ENCODE data around the gene SELENOP. TPM values are rescaled to one million over a fixed set of nuclear protein-coding genes. Genes with fewer than 3 reads are reported as not detected.

Gene SELENOP
- polyA plus RNA-seq, 1 donor from 2014 or later: 5.0 TPM

DNA sequence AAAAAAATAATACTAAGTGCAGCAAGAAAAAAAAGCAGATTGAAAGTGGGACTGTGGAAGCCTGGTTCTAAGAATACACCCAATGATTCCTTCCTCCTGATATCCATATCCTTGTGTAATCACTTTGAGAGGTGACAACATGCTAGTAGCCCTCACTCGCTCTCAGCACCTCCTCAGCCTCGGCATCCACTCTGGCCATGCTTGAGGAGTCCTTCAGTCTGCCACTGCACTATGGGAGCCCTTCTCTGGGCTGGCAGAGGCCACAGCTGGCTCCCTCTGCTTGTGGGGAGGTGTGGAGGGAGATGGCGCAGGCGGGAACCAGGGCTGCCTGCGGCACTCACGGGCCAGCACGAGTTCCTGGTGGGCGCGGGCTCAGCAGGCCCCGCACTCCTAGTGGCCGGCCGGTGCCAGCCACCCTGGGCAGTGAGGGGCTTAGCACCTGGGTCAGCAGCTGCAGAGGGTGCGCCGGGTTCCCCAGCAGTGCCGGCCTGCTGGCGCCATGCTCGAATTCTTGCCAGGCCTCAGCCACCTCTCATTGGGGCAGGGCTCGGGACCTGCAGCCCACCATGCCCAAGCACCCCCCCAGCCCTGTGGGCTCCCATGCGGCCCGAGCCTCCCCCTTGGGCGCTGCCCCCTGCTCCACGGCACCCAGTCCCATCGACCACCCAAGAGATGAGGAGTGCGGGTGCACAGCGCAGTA, 24.5 kb upstream of the SELENOP start:
- no peak overlapping the region for H3K4me3 ChIP-seq (ENCODE audit: low read length)
- no peak overlapping the region for H3K27ac ChIP-seq (ENCODE audit: low read length)
- no peak for TF ChIP-seq POLR2AphosphoS5 (IDR thresholded peaks at IDR 0.05)
- no peak for TF ChIP-seq RAD21 (conservative IDR thresholded peaks at IDR 0.05)
- TF ChIP-seq EZH2 (IDR thresholded peaks at IDR 0.05; ENCODE audit: borderline replicate concordance, insufficient read depth, low read length, poor library complexity, severe bottlenecking): no peak
- TF ChIP-seq MXI1 (conservative IDR thresholded peaks at IDR 0.05; ENCODE audit: poor library complexity, severe bottlenecking): no peak
- no peak for TF ChIP-seq SMC3 (conservative IDR thresholded peaks at IDR 0.05; ENCODE audit: poor library complexity)
- TF ChIP-seq, protein P1, sequence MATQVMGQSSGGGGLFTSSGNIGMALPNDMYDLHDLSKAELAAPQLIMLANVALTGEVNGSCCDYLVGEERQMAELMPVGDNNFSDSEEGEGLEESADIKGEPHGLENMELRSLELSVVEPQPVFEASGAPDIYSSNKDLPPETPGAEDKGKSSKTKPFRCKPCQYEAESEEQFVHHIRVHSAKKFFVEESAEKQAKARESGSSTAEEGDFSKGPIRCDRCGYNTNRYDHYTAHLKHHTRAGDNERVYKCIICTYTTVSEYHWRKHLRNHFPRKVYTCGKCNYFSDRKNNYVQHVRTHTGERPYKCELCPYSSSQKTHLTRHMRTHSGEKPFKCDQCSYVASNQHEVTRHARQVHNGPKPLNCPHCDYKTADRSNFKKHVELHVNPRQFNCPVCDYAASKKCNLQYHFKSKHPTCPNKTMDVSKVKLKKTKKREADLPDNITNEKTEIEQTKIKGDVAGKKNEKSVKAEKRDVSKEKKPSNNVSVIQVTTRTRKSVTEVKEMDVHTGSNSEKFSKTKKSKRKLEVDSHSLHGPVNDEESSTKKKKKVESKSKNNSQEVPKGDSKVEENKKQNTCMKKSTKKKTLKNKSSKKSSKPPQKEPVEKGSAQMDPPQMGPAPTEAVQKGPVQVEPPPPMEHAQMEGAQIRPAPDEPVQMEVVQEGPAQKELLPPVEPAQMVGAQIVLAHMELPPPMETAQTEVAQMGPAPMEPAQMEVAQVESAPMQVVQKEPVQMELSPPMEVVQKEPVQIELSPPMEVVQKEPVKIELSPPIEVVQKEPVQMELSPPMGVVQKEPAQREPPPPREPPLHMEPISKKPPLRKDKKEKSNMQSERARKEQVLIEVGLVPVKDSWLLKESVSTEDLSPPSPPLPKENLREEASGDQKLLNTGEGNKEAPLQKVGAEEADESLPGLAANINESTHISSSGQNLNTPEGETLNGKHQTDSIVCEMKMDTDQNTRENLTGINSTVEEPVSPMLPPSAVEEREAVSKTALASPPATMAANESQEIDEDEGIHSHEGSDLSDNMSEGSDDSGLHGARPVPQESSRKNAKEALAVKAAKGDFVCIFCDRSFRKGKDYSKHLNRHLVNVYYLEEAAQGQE (IDR thresholded peaks at IDR 0.05; ENCODE audit: borderline replicate concordance): no peak
- no peaks in the 10 kb centered on the region for H3K36me3 ChIP-seq (ENCODE audit: insufficient read depth, low read length)
- no peaks in the 10 kb centered on the region for H3K9me3 ChIP-seq (ENCODE audit: low read length)
- no peaks in the 10 kb centered on the region for H3K9me2 ChIP-seq (ENCODE audit: insufficient read depth, low read length)
- H3K27me3 ChIP-seq (ENCODE audit: insufficient read depth, low read depth, low read length): no peaks in the 10 kb centered on the region
- H3K4me2 ChIP-seq (ENCODE audit: low read length): no peak overlapping the region
- H4K20me1 ChIP-seq (ENCODE audit: insufficient read depth): no peaks in the 10 kb centered on the region
- no peaks in the 10 kb centered on the region for H3K79me2 ChIP-seq (replicated peaks; ENCODE audit: insufficient read depth, low read length)
- H3F3A ChIP-seq (ENCODE audit: insufficient read depth, low read length, poor library complexity, severe bottlenecking): no peaks in the 10 kb centered on the region
- no peak overlapping the region for H3K9ac ChIP-seq (ENCODE audit: low read length)
- H2AFZ ChIP-seq (ENCODE audit: low read depth, low read length): no peak overlapping the region

DNA sequence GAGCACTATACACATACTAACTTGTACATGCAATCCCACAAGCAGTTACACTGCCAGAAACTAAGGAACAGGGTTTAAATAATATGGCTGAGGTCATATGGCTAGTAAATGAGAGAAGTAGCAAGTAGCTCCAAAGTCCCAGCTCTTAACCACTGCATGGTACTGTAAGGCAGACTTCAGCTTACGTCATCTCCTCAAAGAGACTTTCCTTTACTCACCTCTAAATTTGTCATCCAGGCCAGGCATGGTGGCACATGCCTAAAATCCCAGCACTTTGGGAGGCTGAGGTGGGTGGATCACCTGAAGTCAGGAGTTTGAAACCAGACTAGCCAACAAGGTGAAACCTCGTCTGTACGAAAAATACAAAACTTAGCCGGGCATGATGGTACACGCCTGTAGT, 20.4 kb upstream of the SELENOP start:
- Histone ChIP-seq H2AFZ (ENCODE audit: low read depth, low read length) (no peak overlapping the region), H3K9me2 (ENCODE audit: insufficient read depth, low read length) (no peaks in the 10 kb centered on the region), H3F3A (ENCODE audit: insufficient read depth, low read length, poor library complexity, severe bottlenecking) (no peaks in the 10 kb centered on the region), H3K79me2 (replicated peaks; ENCODE audit: insufficient read depth, low read length) (no peaks in the 10 kb centered on the region), H3K4me3 (ENCODE audit: low read length) (no peak overlapping the region), H3K9ac (ENCODE audit: low read length) (no peak overlapping the region), H3K9me3 (ENCODE audit: low read length) (no peaks in the 10 kb centered on the region), H3K27ac (ENCODE audit: low read length) (no peak overlapping the region), H3K4me2 (ENCODE audit: low read length) (no peak overlapping the region), H4K20me1 (ENCODE audit: insufficient read depth) (no peaks in the 10 kb centered on the region), H3K36me3 (ENCODE audit: insufficient read depth, low read length) (no peaks in the 10 kb centered on the region), H3K27me3 (ENCODE audit: insufficient read depth, low read depth, low read length) (no peaks in the 10 kb centered on the region)
- TF ChIP-seq, protein P2, sequence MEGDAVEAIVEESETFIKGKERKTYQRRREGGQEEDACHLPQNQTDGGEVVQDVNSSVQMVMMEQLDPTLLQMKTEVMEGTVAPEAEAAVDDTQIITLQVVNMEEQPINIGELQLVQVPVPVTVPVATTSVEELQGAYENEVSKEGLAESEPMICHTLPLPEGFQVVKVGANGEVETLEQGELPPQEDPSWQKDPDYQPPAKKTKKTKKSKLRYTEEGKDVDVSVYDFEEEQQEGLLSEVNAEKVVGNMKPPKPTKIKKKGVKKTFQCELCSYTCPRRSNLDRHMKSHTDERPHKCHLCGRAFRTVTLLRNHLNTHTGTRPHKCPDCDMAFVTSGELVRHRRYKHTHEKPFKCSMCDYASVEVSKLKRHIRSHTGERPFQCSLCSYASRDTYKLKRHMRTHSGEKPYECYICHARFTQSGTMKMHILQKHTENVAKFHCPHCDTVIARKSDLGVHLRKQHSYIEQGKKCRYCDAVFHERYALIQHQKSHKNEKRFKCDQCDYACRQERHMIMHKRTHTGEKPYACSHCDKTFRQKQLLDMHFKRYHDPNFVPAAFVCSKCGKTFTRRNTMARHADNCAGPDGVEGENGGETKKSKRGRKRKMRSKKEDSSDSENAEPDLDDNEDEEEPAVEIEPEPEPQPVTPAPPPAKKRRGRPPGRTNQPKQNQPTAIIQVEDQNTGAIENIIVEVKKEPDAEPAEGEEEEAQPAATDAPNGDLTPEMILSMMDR (IDR thresholded peaks at IDR 0.05; ENCODE audit: poor library complexity, severe bottlenecking): no peak

DNA sequence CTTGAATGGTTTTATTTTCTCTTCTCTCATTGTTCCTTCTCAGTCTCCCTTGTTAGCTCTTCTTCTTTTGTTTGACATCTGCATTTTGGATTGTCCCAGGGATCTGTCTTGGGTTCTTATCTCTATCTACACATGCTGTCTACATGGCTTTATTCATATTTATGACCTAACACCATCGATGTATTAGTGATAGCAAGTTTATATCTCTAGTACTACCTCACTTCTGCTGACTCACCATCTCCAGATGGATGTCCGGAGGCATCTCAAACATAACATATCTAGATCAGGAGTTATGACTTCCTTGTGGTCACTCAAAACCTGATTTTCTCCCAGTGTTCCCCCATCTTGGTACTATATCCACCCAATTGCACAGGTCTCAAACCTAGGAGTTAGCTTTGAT, 19.2 kb upstream of the SELENOP start:
- Histone ChIP-seq H3K9me2 (ENCODE audit: insufficient read depth, low read length) (no peaks in the 10 kb centered on the region), H3F3A (ENCODE audit: insufficient read depth, low read length, poor library complexity, severe bottlenecking) (no peaks in the 10 kb centered on the region), H3K79me2 (replicated peaks; ENCODE audit: insufficient read depth, low read length) (no peaks in the 10 kb centered on the region), H2AFZ (ENCODE audit: low read depth, low read length) (no peak overlapping the region), H3K9me3 (ENCODE audit: low read length) (no peaks in the 10 kb centered on the region), H3K27ac (ENCODE audit: low read length) (no peak overlapping the region), H3K36me3 (ENCODE audit: insufficient read depth, low read length) (no peaks in the 10 kb centered on the region), H3K4me3 (ENCODE audit: low read length) (no peak overlapping the region), H4K20me1 (ENCODE audit: insufficient read depth) (no peaks in the 10 kb centered on the region), H3K9ac (ENCODE audit: low read length) (no peak overlapping the region), H3K4me2 (ENCODE audit: low read length) (no peak overlapping the region), H3K27me3 (ENCODE audit: insufficient read depth, low read depth, low read length) (no peaks in the 10 kb centered on the region)
- TF ChIP-seq MXI1 (conservative IDR thresholded peaks at IDR 0.05; ENCODE audit: poor library complexity, severe bottlenecking) (no peak), SMC3 (conservative IDR thresholded peaks at IDR 0.05; ENCODE audit: poor library complexity) (no peak), POLR2AphosphoS5 (IDR thresholded peaks at IDR 0.05) (no peak), EZH2 (IDR thresholded peaks at IDR 0.05; ENCODE audit: borderline replicate concordance, insufficient read depth, low read length, poor library complexity, severe bottlenecking) (no peak), EP300 (conservative IDR thresholded peaks at IDR 0.05; ENCODE audit: poor library complexity, severe bottlenecking) (no peak)
- TF ChIP-seq, protein P2 (IDR thresholded peaks at IDR 0.05; ENCODE audit: poor library complexity, severe bottlenecking): no peak
- TF ChIP-seq, protein P1 (IDR thresholded peaks at IDR 0.05; ENCODE audit: borderline replicate concordance): no peak

Data from neural cell (in vitro differentiated cells).